NCI-H1092 (cell line): Measurements from ENCODE around the gene CLIC4.
"Not testable (repeated sequence)": the region's sequence is repeated elsewhere in the genome, so short reads cannot be mapped to it uniquely, and the experiment has no call there.

Source experiments
- DNase-seq: peaks from one replicate; lab custom pipeline; 2025; lab: John Stamatoyannopoulos, UW

CLIC4 gene

GRCh38 chr1:24822887-24823286 lies 77.6 kb downstream of the CLIC4 start:
- no peak for DNase-seq

- not testable (repeated sequence) for DNase-seq
These were observed 78.2 kb downstream of the CLIC4 start for GRCh38 chr1:24823486-24823885.

GRCh38 chr1:24825174-24825573 lies 79.9 kb downstream of the CLIC4 start:
- no peak for DNase-seq

GRCh38 chr1:24826510-24826909 lies 81.3 kb downstream of the CLIC4 start:
- no peak for DNase-seq

GRCh38 chr1:24827379-24828135 lies 82.3 kb downstream of the CLIC4 start:
- DNase-seq = no peak

GRCh38 chr1:24828183-24828886 lies 83.1 kb downstream of the CLIC4 start:
- no peak for DNase-seq

- DNase-seq = peak; percentile 66
These were observed 83.6 kb downstream of the CLIC4 start for GRCh38 chr1:24828887-24829192.

GRCh38 chr1:24830680-24831272 lies 85.5 kb downstream of the CLIC4 start:
- DNase-seq = peak; percentile 60

- no peak for DNase-seq
These were observed 96.3 kb downstream of the CLIC4 start for GRCh38 chr1:24841593-24841992.

- DNase-seq = no peak
These were observed 101.4 kb downstream of the CLIC4 start for GRCh38 chr1:24846671-24847070.

GRCh38 chr1:24847995-24848881 lies 103.0 kb downstream of the CLIC4 start:
- DNase-seq = peak; percentile 76

GRCh38 chr1:24849672-24850295 lies 104.5 kb downstream of the CLIC4 start:
- DNase-seq = no peak

- no peak for DNase-seq
These were observed 105.2 kb downstream of the CLIC4 start for GRCh38 chr1:24850328-24850920.

- no peak for DNase-seq
These were observed 108.4 kb downstream of the CLIC4 start for GRCh38 chr1:24853649-24854048.

- DNase-seq = no peak
These were observed 110.2 kb downstream of the CLIC4 start for GRCh38 chr1:24855474-24855873.

GRCh38 chr1:24856787-24857506 lies 111.7 kb downstream of the CLIC4 start:
- no peak for DNase-seq

- DNase-seq = no peak
These were observed 112.4 kb downstream of the CLIC4 start for GRCh38 chr1:24857507-24858133.

GRCh38 chr1:24858277-24858676 lies 113.0 kb downstream of the CLIC4 start:
- no peak for DNase-seq

GRCh38 chr1:24859063-24860010 lies 114.1 kb downstream of the CLIC4 start:
- no peak for DNase-seq
